ENCODE measurements around the gene EPM2A.

GRCh38 chr6:145621776-145622175 lies 113.5 kb downstream of the EPM2A start:
- TF ChIP-seq CTCF (IDR thresholded peaks at IDR 0.05; ENCODE audit: poor library complexity, severe bottlenecking) (no peak), REST (IDR thresholded peaks at IDR 0.05; ENCODE audit: borderline replicate concordance) (no peak), EZH2 (IDR thresholded peaks at IDR 0.05; ENCODE audit: borderline replicate concordance, insufficient read depth, low read length, poor library complexity, severe bottlenecking) (no peak)
